GM18520 (cell line): Measurements from ENCODE around the gene VASP.

ENCODE experiments used
- ATAC-seq: cut with Tn5 transposase; IDR thresholded peaks from one replicate; pipeline ENCODE4 v1.9.1; 2021; ENCODE audit not compliant: unreplicated experiment

The VASP gene

DNA sequence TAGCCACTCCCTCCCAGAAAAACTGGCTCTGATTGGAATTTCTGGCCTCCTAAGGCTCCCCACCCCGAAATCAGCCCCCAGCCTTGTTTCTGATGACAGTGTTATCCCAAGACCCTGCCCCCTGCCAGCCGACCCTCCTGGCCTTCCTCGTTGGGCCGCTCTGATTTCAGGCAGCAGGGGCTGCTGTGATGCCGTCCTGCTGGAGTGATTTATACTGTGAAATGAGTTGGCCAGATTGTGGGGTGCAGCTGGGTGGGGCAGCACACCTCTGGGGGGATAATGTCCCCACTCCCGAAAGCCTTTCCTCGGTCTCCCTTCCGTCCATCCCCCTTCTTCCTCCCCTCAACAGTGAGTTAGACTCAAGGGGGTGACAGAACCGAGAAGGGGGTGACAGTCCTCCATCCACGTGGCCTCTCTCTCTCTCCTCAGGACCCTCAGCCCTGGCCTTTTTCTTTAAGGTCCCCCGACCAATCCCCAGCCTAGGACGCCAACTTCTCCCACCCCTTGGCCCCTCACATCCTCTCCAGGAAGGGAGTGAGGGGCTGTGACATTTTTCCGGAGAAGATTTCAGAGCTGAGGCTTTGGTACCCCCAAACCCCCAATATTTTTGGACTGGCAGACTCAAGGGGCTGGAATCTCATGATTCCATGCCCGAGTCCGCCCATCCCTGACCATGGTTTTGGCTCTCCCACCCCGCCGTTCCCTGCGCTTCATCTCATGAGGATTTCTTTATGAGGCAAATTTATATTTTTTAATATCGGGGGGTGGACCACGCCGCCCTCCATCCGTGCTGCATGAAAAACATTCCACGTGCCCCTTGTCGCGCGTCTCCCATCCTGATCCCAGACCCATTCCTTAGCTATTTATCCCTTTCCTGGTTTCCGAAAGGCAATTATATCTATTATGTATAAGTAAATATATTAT, 33.3 kb upstream of the VASP start:
- ATAC-seq: no peak

GRCh38 chr19:45474606-45475521, 32.4 kb upstream of the VASP start:
- no peak for ATAC-seq

DNA sequence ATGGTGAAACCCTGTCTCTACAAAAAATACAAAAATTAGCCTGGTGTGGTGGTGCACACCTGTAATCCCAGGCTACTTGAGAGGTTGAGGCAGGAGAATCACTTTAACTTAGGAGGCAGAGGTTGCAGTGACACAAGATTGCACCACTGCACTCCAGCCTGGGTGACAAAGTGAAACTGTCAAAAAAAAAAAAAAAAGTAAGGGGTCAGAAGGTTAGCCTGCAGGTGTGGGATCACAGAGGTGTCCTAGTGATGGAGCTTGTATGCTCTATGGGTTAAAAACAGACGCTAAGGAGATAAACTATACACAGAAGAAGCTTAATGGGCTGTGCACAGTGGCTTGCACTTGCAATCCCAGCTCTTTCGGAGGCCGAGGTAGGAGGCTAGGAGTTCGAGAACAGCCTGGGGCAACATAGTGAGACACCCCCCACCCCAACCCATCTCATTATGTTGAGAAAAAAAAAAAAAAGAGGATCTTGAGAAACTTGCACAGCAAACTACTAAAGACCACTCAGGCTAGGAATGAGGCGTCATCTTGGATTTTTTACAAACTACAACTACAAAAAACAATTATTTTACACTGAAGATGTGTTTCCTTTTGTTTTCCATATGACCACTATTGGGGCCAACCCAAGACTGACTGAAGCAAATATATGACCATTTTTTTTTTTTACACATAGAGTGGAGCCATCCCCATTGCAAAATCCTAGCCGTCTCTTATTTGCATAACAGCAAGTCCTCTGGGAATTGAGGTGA, 31.6 kb upstream of the VASP start:
- ATAC-seq: no peak

DNA sequence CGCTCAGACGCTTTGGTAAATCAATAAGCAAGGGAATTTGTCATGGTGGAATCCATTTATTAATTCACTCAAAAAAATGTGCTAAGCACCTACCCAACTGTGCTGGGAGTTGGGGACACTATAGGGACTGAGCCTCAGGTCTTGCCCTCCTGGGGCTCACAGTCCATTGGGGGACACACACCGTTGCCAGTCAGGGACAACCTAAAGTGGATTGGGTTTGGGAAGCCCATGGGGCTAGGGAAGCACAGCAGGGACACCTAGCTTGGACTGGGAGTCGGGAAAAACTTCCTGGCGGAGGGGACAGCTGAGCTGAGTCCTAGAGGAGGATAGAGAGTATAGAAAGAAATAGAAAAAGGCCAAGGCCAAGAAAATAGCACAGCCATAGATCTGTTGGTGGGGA, 31.0 kb upstream of the VASP start:
- no peak for ATAC-seq

GRCh38 chr19:45477186-45477585, 30.1 kb upstream of the VASP start:
- no peak for ATAC-seq

DNA sequence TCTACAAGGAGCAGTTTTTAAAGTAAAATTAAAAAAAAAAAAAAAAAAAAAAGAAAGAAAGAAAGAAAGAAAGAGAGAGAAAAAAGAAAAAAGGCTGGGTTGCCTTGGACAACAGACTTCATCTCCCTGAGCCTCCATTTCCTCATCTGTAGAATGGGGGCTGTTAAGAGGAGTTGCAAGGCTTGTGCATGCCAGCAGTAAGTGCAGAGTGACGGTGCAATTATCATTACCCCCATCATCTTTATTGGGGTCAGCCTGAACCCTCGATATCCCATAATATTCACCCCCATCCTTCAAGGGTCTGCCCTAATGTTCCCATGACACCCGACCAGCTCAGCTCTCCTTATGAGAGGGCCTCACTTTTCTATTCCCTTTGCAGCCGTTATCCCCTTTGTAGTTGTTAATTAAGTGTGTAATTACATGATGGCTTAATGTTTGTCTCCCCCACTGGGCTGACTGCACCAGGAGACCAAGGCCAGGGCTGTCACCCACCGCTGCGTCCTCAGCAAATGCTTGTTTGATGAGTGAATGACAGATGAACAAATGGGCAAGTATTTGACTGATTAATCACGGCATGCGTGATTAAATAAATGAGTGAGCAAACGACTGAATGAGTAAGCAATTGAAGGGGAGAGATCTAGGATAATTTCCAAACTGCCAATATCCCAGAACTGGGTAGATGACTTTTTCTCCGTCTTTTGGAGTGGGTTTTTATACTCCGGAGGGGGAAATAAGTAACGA, 29.4 kb upstream of the VASP start:
- ATAC-seq: no peak

- peak; percentile 66 for ATAC-seq
These were observed 28.6 kb upstream of the VASP start for GRCh38 chr19:45478454-45479238.

DNA sequence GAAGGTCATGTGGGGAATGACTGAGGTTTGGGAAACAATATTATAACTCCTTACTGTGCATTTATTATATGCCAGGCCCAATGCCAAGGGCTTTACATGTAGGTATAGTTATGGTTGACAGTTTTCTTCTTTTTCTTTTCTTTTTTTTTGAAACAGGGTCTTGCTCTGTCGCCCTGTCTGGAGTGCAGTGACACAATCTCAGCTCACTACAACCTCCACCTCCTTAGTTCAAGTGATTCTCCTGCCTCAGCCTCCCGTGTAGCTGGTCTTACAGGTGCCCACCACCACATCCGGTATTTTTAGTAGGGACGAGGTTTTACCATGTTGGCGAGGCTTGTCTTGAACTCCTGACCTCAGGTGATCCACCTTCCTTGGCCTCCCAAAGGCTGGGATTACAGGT, 24.2 kb upstream of the VASP start:
- ATAC-seq: no peak

GRCh38 chr19:45484273-45484945, 22.9 kb upstream of the VASP start:
- no peak for ATAC-seq

- peak; percentile 97 for ATAC-seq
These were observed 21.8 kb upstream of the VASP start for GRCh38 chr19:45485305-45486077.

DNA sequence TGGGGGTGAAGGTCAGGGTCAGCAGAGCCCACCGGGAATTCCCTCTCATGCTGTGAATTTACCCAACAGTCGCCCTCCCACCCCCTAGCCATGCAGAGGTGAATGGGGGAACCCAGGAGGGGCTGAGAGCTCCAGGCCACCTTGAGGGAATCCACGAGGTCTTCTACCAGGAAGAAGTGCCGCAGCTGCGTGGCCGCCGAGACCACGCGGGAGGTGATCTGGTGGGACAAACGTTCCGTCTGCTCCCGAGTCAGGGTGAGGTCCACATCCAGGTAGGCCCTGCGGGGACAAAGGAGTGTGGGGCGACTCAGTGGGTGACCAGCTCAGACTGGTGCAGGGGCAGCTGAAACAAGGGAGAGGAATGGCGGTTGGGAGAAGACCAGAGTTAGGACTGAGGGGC, 18.6 kb upstream of the VASP start:
- ATAC-seq: no peak

DNA sequence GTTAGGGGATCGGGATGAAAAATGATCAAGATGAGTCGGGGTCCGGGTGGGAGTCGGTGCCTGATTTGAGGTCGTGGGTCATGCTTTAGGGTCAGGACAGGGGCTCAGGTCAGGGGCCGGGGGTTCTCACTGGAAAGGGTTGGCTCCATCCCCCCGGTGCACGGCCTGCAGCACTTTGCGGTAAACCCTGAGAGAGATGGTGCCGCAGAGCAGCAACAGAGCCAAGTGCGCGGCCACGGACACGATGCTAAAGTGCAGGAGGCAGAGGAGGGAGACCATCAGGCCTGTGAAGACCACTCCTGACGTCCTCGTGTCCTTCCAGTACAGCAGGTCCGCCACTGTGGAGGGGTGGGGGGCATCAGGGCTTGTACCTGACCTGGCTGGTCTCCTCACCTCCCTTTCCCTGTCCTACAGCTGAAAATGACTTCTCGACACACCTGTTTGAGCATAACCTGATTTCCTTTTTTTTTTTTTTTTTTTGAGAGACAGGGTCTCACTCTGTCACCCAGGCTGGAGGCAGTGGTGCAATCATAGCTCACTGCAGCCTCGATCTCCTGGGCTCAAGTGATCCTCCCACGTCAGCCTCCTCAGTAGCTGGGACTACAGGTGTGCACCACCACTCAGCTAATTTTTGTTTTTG, 17.9 kb upstream of the VASP start:
- ATAC-seq: no peak

DNA sequence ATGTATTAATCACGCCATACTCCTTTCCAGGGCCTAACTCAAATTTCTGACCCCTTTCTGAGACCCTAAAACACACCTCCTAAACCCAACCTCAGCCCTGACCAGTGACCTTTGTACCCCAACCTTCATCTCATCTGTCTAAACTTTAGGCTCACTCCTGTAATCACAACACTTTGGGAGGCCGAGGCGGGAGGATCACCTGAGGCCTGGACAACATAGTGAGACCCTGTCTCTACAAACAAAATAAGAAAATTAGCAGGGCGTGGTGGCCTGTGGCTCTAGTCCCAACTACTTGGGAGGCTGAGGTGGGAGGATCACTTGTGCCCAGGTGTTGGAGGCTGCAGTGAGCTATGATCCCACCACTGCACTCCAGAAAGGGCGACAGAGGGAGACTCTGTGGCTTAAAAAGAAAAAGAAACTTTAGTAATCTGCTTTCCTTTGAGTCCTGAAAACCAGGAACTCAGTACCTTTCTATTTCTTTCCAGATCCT, 15.1 kb upstream of the VASP start:
- no peak for ATAC-seq

DNA sequence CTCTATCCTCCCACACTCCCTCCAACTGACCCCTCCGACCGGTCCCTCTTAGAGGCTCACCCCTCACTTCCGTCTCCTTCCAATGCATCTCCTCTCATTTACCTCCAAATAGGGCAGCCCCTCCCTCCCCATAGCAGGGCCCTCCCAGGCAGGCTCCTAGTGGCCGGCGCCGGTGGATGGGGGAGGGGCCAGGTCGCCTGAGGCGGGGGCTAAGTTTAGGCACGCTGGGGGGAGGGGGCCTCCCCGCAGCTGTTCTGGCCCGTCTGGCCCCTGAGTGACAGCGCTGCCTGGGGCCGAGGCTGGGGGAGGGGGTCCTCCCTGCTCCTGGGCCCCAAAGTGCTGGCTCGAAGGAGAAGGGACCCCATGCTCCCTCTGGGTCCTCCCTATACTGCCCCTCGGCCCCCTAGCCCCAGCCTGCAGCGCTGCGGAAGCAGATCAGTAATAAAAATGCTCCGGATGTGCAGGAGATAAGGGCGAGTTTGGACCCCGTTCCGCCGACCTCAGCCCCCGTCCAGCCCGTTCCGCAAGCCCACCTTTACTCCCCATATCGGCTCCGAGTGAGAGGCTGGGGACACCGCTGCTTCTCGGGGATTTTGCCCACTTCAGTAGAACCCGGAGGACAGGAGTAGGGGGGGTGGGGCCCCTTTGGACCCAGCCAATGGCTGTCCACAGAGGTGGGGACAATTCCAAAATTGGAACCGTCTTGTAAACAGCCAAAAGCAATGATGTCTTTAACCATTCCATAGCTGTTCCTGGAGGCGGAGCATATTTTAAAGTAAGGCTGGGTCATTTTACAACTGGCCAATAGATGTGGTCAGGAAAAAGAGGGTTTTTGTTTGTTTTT, 14.4 kb upstream of the VASP start:
- no peak for ATAC-seq

GRCh38 chr19:45494261-45494916, 12.9 kb upstream of the VASP start:
- ATAC-seq: no peak

DNA sequence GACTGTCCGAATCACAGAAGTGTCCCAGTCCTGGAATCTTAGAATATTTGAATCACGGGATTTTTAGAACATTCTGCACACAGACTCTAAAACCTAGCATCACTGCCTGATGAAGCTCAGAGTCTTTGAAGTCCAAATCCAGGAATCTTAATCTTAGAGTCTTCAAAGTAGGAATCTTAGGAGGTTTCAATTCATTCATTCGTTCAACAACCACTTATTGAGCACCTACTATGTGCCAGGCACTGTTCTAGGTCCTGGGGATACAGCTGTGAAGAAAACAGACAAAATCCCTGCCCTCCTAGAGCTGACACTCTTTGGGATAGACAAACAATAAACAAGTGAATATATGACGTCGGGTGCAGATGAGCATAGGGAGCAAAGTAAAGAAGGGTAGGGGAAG, 12.1 kb upstream of the VASP start:
- ATAC-seq: no peak
